ENCODE measurements around the gene CCDC85C. TPM values are rescaled to one million over a fixed set of nuclear protein-coding genes. Genes with fewer than 3 reads are reported as not detected.

The CCDC85C gene
- total RNA-seq, 2 experiments from 2014 or later: 11.3 to 12.7 TPM

DNA sequence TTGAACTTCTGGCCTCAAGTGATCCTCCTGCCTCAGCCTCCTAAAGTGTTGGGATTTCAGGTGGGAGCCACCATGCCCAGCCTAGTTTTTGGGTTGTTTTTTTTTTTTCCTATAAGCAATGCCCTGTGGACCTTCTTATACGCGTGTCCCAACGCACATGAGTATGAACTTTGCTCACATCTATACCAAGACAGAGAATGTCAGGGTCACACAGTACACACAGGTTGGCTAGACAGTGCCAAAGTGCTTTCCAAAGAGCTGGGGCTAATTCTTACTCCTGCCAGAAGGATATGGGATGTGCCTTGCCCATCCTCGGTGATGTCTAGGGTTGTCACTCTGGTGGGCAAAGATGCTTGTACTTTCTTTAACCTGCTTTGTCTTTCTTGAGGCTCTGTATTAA lies 7.6 kb upstream of the CCDC85C start:
- Mint-ChIP-seq H3K4me1 (ENCODE audit: low read depth) (peaks cover 4% of the 10 kb centered on the region), H3K36me3 (ENCODE audit: low read depth) (no peaks in the 10 kb centered on the region), H3K4me3 (no peak overlapping the region), H3K27ac (no peak overlapping the region), H3K9me3 (no peaks in the 10 kb centered on the region), H3K27me3 (ENCODE audit: low read depth) (peaks cover 10% of the 10 kb centered on the region)
- DNase-seq: no peak
- CTCF ChIA-PET: no interaction called here
- intact Hi-C loops (cut with micrococcal nuclease): no loop called here

DNA sequence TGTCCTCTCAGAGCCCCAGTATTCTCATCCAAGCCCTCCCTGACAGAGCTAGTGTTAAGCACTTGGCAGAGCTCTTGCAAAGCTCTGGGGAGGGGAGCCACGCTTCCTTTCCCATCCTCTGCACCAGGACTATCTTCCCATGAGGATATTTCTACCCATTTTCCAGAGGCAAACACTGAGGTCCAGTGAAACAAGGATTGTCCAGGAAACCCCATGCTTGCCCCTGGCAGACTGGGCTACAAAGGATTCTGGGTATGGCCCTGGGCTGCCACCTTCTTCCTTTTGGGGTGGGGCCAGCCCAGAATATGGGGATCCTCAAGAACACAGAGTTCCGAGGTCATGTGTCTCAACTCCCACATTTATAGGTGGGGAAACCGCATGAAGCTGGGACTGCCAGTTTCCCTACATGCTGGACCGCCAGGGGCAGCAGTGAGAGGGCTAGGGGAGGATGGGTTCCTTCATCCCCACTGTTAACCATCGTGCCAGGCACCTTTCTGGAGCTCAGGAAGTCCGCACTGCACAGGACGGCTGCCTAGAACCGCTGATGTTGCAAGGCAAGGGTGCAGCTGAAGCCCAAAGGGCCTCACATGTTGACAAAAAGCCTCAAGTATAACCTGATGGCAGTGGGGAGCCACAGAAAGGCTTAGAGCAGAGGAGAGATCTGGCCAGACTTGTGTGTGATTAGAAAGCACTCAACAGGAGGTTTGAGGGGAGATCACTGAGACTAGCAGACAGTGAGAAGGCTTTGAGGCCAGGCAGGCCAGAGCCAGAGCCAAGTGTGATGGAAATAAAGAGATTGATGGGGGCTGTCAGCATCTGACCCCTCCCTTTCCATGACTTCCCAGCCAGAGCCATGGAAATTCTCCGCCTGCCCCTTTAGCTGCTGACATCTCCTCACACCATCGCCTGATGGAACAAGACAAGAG lies 5.5 kb upstream of the CCDC85C start:
- CTCF ChIA-PET: interaction anchor here (0.6 to 1.3 kb wide), 3 partner anchors 14 to 662 kb away, joined by 3 to 5 read pairs (median 3); no protein-coding TSS in a partner anchor
- peak; percentile 21 for DNase-seq
- no peaks in the 10 kb centered on the region for H3K36me3 Mint-ChIP-seq (ENCODE audit: low read depth)
- peaks cover 10% of the 10 kb centered on the region for H3K4me1 Mint-ChIP-seq (ENCODE audit: low read depth)
- no peak overlapping the region for H3K4me3 Mint-ChIP-seq
- no peak overlapping the region for H3K27ac Mint-ChIP-seq
- no peaks in the 10 kb centered on the region for H3K27me3 Mint-ChIP-seq (ENCODE audit: low read depth)
- intact Hi-C loops (cut with micrococcal nuclease): no loop called here
- no peaks in the 10 kb centered on the region for H3K9me3 Mint-ChIP-seq

DNA sequence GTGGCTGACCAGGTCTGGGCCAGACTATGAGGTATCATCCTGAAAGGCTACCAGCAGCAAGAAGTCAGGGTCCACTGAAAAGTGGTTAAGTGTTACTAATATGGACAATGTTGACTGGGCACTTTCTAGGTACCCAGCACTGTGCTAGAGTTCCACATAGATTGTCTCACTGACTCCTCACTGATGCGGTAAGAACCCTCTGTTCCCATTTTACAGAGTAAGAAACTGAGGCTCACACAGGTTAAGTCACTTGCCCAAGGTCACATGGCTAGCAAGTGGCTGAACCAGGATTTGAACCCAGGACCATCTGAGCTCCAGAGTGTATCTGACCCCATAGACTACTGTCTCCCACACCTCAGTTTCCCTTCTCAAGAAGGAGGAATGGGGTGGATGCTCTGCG lies 4.6 kb upstream of the CCDC85C start:
- Mint-ChIP-seq H3K27me3 (ENCODE audit: low read depth) (no peaks in the 10 kb centered on the region), H3K36me3 (ENCODE audit: low read depth) (no peaks in the 10 kb centered on the region), H3K9me3 (no peaks in the 10 kb centered on the region), H3K4me1 (ENCODE audit: low read depth) (peaks cover 10% of the 10 kb centered on the region), H3K27ac (no peak overlapping the region), H3K4me3 (no peak overlapping the region)
- no peak for DNase-seq
- intact Hi-C loops (cut with micrococcal nuclease): no loop called here
- CTCF ChIA-PET: interaction anchor here (0.6 to 1.3 kb wide), 4 partner anchors 15 to 184 kb away, joined by 3 to 5 read pairs (median 3); partner anchors contain the start of gene EML1

DNA sequence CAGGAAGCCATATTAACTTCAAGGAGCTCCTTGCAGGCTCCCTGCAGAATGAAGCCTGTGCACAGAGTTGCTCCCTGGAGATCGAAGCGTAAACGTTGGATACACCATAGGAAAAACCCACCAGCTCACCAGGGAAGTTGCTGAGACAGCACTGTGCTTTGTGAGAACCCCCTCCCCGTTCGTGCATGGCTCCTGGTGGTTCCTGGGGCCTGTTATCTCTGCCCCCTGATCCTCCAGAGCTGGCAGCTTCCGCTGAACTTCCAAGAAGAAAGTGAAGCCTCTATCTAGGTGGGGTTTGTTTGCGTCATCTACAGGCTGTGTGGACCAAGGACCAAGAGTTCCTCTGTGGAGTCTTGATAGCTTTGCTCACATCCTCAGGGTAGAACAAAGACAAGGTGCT lies 2.4 kb upstream of the CCDC85C start:
- CTCF ChIA-PET: interaction anchor here (0.7 to 2.7 kb wide), 3 partner anchors 22 to 186 kb away, joined by 4 to 8 read pairs (median 6); no protein-coding TSS in a partner anchor
- peaks cover 21% of the 10 kb centered on the region for H3K4me1 Mint-ChIP-seq (ENCODE audit: low read depth)
- peak overlapping the region; percentile 27 for H3K4me3 Mint-ChIP-seq
- no peak overlapping the region for H3K27ac Mint-ChIP-seq
- DNase-seq: no peak
- H3K36me3 Mint-ChIP-seq (ENCODE audit: low read depth): no peaks in the 10 kb centered on the region
- intact Hi-C loops (cut with micrococcal nuclease): no loop called here
- H3K27me3 Mint-ChIP-seq (ENCODE audit: low read depth): peaks cover 2% of the 10 kb centered on the region
- no peaks in the 10 kb centered on the region for H3K9me3 Mint-ChIP-seq

DNA sequence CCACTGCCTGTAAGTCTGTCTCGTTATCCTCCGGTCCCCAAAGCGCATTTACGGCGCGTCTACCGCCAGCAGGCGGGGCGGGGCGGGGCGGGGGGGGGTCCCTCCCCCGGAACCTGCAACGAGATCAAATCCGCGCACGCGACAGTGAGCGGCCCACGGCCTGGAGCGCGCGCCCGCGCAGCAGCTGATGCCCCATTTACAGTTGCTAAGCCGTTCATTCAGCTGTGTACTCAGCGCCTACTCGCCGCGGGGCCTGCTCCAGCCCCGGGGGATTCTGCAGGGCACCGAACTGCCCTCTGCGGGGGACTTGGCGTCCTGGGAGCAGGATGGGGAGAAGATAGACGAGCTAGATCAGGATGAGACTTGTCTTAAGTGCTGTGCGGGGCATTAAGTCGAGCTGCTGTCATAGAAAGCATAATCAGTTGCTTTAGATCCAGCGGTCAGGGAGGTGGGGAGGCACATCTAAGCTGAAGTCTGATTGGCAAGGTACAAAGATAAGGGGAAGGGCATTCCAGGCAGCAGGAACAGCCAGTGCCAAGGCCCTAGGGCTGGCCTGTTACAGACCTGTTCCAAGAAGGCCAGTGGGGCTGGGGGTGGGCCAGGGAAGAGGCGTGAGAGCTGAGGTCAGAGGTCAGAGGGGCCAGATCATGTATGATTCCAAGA lies 1.4 kb upstream of the CCDC85C start:
- peaks cover 24% of the 10 kb centered on the region for H3K4me1 Mint-ChIP-seq (ENCODE audit: low read depth)
- CTCF ChIA-PET: interaction anchor here (1.9 to 2.7 kb wide), 2 partner anchors 23 to 78 kb away, joined by 6 to 8 read pairs; no protein-coding TSS in a partner anchor
- H3K27ac Mint-ChIP-seq: peak overlapping the region; percentile 70
- no peaks in the 10 kb centered on the region for H3K9me3 Mint-ChIP-seq
- peak overlapping the region; percentile 86 for H3K4me3 Mint-ChIP-seq
- DNase-seq: peak; percentile 82
- intact Hi-C loops (cut with micrococcal nuclease): no loop called here
- peaks cover 2% of the 10 kb centered on the region for H3K27me3 Mint-ChIP-seq (ENCODE audit: low read depth)
- no peaks in the 10 kb centered on the region for H3K36me3 Mint-ChIP-seq (ENCODE audit: low read depth)

DNA sequence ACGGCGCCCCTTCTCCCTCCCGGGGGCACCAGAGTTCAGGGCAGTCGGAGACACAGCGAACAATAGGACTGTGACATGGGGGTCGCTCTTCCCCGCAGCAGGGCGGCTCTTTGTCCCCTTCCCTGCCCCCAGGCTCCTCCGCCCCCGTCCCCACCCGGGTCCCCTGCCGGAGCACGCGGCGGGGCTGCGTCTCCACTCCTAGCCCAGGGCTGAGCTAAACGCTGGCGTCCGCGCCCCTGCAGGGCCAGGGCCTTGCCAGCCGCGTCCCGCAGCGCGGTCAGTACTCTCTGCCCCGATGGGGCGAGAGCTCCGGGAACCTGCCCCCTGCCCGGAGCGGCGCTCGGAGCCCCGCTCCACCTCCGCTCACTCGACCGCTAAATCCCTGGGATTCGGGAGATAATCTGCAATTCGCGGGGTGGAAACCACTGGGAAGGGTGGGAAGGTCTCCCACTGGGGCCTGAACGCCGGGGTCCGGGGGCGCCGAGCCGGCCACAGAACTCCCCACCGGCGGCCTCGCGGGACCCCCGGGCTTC lies 825 bp upstream of the CCDC85C start:
- CTCF ChIA-PET: interaction anchor here (1.9 to 2.7 kb wide), 2 partner anchors 24 to 78 kb away, joined by 6 to 8 read pairs; no protein-coding TSS in a partner anchor
- Mint-ChIP-seq H3K36me3 (ENCODE audit: low read depth) (no peaks in the 10 kb centered on the region), H3K9me3 (no peaks in the 10 kb centered on the region), H3K27me3 (ENCODE audit: low read depth) (peaks cover 2% of the 10 kb centered on the region), H3K4me1 (ENCODE audit: low read depth) (peaks cover 29% of the 10 kb centered on the region), H3K27ac (peak overlapping the region; percentile 78), H3K4me3 (peak overlapping the region; percentile 86)
- DNase-seq: no peak
- intact Hi-C loops (cut with micrococcal nuclease): loop anchor here (1.0 kb wide), 2 partner anchors 79 to 124 kb away; partner anchors contain the start of genes CCNK and CYP46A1

DNA sequence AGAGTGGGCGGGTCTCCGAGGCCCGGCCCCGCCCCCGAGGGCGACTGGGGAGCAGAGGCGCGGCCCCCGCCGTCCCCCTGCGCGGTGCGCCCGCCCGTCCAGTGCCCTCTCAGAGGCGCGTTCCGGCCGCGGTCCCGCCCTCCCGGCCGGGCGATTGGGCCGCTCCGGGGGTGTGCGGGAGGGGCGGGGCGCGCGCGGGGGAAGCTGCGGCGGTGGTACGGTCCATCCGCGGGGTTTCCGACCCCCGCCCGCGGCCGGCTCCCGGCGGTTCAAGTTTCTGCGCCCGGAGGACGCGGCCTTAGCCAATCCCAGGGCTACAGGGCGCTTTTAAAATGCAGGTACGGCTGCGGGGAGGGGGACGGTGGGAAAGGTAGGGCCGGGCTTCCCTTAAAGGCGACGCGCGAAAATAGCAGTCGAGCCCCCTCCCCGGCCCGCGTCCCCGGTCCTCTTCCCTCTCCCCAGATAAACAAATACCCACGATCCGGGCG lies 315 bp upstream of the CCDC85C start:
- Mint-ChIP-seq H3K4me1 (ENCODE audit: low read depth) (peaks cover 29% of the 10 kb centered on the region), H3K27me3 (ENCODE audit: low read depth) (peaks cover 2% of the 10 kb centered on the region), H3K27ac (peak overlapping the region; percentile 78), H3K9me3 (no peaks in the 10 kb centered on the region), H3K4me3 (peak overlapping the region; percentile 86), H3K36me3 (ENCODE audit: low read depth) (no peaks in the 10 kb centered on the region)
- CTCF ChIA-PET: interaction anchor here (1.9 to 2.7 kb wide), 2 partner anchors 24 to 79 kb away, joined by 6 to 8 read pairs; no protein-coding TSS in a partner anchor
- peak; percentile 92 for DNase-seq
- intact Hi-C loops (cut with micrococcal nuclease): loop anchor here (1.0 kb wide), 2 partner anchors 80 to 123 kb away; partner anchors contain the start of genes CCNK and CYP46A1

DNA sequence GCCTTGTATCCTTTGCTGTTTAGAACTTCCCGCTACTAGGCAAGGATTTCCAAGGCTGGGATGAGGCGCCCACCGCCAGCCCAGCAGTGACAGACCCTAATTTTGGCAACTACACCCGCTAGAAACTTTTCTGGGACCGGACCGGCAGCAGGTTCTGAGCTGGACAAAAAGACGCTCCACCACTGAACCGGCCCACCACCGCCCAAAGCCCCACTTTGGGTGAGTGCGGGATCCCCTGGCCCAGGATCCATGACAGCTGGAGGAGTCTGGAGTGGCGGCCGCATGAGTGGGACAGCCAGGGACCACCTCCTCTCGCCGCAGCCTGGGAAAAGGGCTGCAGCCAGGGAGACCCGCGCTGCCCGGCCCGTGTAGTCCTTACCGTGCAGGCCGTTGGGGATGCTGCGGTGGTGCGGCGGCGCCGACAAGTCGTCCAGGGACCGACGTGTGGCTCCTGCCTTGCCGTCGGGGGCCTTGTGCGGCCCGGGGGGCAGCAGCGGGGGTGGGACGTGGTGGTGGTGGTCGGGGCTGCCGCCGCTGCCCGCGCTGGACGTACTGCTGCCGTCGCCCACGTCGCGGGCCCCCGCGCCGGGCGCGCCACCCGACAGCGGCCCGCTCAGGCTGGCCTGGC lies 1.1 kb downstream of the CCDC85C start:
- H3K4me1 Mint-ChIP-seq (ENCODE audit: low read depth): peaks cover 31% of the 10 kb centered on the region
- no peak overlapping the region for H3K27ac Mint-ChIP-seq
- no peaks in the 10 kb centered on the region for H3K36me3 Mint-ChIP-seq (ENCODE audit: low read depth)
- DNase-seq: no peak
- intact Hi-C loops (cut with micrococcal nuclease): no loop called here
- H3K9me3 Mint-ChIP-seq: no peaks in the 10 kb centered on the region
- peak overlapping the region; percentile 67 for H3K4me3 Mint-ChIP-seq
- CTCF ChIA-PET: no interaction called here
- peaks cover 2% of the 10 kb centered on the region for H3K27me3 Mint-ChIP-seq (ENCODE audit: low read depth)

DNA sequence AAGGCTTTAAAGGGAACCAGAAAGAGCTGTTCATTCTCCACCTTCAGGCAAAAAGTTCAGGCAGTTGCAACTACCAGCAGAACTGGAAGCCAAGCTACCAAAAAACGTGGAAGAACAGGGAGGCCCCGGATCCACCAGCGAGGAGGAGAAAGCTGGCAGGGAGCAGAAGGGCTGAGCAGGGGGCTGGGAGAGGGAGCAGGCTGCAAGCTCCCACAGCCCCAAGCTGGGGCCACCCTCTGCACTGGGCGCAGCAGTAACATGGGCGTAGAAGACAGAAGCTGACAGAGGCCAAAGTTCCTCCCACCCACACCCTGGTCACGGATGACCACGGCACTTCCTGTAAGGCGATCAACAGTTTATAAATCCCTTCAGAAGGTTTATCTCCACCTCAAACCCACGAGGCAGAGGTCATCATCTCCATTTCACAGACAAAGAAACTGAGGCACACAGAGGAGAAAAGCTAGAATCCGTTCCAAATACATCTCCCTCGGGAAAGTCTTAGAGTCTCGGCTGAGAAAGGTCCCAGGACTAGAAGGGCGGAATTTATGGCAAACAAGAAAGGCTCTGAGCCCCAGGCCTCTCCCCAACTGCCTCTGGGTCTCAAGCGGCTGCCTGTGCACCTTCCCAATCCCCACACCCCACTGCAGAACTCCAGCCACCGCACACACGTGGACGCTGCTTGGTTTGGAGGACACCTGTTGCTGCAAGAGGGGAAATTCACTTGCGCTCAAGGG lies 1.8 kb downstream of the CCDC85C start:
- DNase-seq: no peak
- Mint-ChIP-seq H3K27me3 (ENCODE audit: low read depth) (peaks cover 2% of the 10 kb centered on the region), H3K27ac (no peak overlapping the region), H3K36me3 (ENCODE audit: low read depth) (no peaks in the 10 kb centered on the region), H3K4me1 (ENCODE audit: low read depth) (peaks cover 31% of the 10 kb centered on the region), H3K4me3 (peak overlapping the region; percentile 67), H3K9me3 (no peaks in the 10 kb centered on the region)
- CTCF ChIA-PET: no interaction called here
- intact Hi-C loops (cut with micrococcal nuclease): no loop called here

DNA sequence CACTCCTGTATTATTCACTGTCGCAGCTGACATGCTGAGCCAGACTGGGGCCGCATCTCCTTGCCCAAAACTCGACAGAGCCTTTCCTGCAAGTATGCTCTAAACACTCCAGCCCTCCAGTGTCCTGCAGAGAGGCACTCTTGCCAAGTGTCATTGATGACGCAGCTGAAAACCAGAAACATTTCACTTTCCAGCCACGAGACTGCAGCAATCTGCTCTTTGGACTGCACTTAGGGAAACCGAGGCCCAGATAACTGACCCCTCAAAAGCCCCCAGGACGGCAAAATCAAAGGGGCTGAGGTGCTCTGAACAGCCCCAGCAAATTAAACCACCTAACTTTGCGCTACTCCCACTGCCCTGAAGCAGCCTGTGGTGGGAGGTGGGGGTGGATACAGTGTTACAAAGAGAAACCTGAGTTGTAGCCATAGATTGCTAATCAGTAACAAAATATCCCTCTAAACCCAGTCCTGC lies 2.6 kb downstream of the CCDC85C start:
- intact Hi-C loops (cut with micrococcal nuclease): no loop called here
- Mint-ChIP-seq H3K4me1 (ENCODE audit: low read depth) (peaks cover 31% of the 10 kb centered on the region), H3K36me3 (ENCODE audit: low read depth) (no peaks in the 10 kb centered on the region), H3K9me3 (no peaks in the 10 kb centered on the region), H3K27ac (no peak overlapping the region), H3K4me3 (peak overlapping the region; percentile 67), H3K27me3 (ENCODE audit: low read depth) (peaks cover 2% of the 10 kb centered on the region)
- no peak for DNase-seq
- CTCF ChIA-PET: no interaction called here

DNA sequence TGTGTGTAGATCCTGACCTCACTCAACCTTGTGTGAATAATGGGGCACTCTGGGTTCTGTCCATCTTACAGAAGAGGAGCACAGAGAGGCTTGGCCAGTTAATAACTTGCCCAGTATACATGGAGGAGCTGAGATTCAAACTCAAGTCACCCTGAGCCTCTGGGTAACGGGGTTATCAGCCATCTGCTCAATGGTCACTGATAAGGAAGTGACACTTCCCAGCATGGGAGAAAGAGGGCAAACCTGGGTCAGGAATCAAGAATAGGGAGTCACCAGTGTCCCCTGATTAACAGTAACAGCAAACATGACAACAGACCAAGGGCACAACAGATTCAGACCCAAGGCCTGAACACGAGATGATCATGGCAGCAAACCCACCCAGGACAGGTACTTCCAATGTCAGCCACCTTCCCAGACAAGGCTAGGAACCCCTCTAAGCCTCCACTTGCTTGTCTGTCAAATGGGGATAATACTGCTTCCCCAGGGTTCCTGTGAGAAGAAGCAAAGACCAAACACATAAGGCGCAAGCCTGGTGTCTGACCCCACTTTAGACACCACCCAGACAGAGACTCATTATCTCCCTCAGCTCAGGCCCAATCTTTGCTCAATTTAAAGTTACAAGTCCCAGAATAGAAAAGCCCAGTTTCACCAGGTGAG lies 3.6 kb downstream of the CCDC85C start:
- no peak overlapping the region for H3K27ac Mint-ChIP-seq
- CTCF ChIA-PET: interaction anchor here (0.7 kb wide), 1 partner anchor 88 kb away, joined by 3 read pairs; no protein-coding TSS in a partner anchor
- intact Hi-C loops (cut with micrococcal nuclease): no loop called here
- no peak for DNase-seq
- peaks cover 2% of the 10 kb centered on the region for H3K27me3 Mint-ChIP-seq (ENCODE audit: low read depth)
- H3K36me3 Mint-ChIP-seq (ENCODE audit: low read depth): no peaks in the 10 kb centered on the region
- no peaks in the 10 kb centered on the region for H3K9me3 Mint-ChIP-seq
- H3K4me3 Mint-ChIP-seq: no peak overlapping the region
- peaks cover 33% of the 10 kb centered on the region for H3K4me1 Mint-ChIP-seq (ENCODE audit: low read depth)

All from activated naive CD4-positive, alpha-beta T cell treated with anti-CD3 and anti-CD28 coated beads for 36 hours (primary cell).